SU-DHL-6 (cell line): Measurements from ENCODE around the gene CBY3.

Source experiments
- EZH2phosphoT487 ChIP-seq: fragments of 200-600 bp; sonication (generic), shearing (Covaris generic); conservative IDR thresholded peaks from 2 replicates; pipeline ENCODE4 v1.6.1; 2018; ENCODE audit warnings: mild to moderate bottlenecking, antibody characterized with exemption, low read length, moderate library complexity, mixed read lengths
- TF ChIP-seq, protein P1 (sequence below): fragments of 200-600 bp; sonication (generic); IDR thresholded peaks from one replicate; pipeline ENCODE4 v1.5.1; 2017; ENCODE audit warnings: antibody characterized with exemption, mild to moderate bottlenecking, low read length, moderate library complexity; ENCODE audit not compliant: insufficient read depth, poor library complexity, severe bottlenecking

DNA sequence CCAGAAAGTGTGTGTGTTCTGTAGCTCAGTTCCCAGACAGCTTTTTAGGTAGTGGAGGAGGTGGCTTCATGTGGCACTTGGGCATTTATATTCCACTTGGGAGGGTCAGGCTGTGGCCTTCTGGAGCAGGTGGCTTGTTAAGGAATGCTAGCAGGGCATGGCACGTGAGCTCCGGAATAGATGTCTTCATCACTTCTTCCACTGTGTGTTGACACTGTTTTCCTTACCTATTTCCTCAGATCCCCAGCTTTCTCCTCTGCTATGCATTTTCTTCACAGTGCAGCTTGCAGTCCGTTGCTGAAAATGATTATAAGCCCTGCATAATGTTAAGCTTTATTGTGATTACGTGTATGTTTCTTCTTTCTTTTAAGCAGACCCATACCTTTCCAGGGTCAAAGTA lies 48.5 kb upstream of the CBY3 start:
- TF ChIP-seq, protein P1, sequence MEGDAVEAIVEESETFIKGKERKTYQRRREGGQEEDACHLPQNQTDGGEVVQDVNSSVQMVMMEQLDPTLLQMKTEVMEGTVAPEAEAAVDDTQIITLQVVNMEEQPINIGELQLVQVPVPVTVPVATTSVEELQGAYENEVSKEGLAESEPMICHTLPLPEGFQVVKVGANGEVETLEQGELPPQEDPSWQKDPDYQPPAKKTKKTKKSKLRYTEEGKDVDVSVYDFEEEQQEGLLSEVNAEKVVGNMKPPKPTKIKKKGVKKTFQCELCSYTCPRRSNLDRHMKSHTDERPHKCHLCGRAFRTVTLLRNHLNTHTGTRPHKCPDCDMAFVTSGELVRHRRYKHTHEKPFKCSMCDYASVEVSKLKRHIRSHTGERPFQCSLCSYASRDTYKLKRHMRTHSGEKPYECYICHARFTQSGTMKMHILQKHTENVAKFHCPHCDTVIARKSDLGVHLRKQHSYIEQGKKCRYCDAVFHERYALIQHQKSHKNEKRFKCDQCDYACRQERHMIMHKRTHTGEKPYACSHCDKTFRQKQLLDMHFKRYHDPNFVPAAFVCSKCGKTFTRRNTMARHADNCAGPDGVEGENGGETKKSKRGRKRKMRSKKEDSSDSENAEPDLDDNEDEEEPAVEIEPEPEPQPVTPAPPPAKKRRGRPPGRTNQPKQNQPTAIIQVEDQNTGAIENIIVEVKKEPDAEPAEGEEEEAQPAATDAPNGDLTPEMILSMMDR, result no peak
- no peak for TF ChIP-seq EZH2phosphoT487
